ENCODE data around the gene RANBP2.

- no peak for TF ChIP-seq POLR2A (IDR thresholded peaks at IDR 0.05)
- no peak for TF ChIP-seq CTCF (IDR thresholded peaks at IDR 0.05)
Measured at GRCh38 chr2:108834620-108835019, 115.3 kb downstream of the RANBP2 start.
